ENCODE measurements around the gene ZBTB21. TPM values are rescaled to one million over a fixed set of nuclear protein-coding genes. Genes with fewer than 3 reads are reported as not detected.
A peak's percentile ranks its signal among the peaks of the same experiment; 100 is the strongest.

Gene ZBTB21
- total and polyA plus RNA-seq, 9 of the 15 experiments (the other 6 are each of a cell fraction or from before 2014, with no cell fraction given) = 2.2 to 15.2 (median 8.7) TPM

GRCh38 chr21:41966041-41966833 lies 43.9 kb downstream of the ZBTB21 start (continued):
- TF ChIP-seq FIP1L1 (IDR thresholded peaks at IDR 0.05; ENCODE audit: low read depth, low read length, poor library complexity, severe bottlenecking) (no peak), ATF7 (IDR thresholded peaks at IDR 0.05) (0 out of 2 replicates have a peak, but pooled peaks have one; percentile 50)

- 14% methylated on average over 10 of the region's 10 CpGs for WGBS (ENCODE audit: insufficient coverage, low coverage, missing lambda C conversion rate)
- TF ChIP-seq HINFP (tag; conservative IDR thresholded peaks at IDR 0.05; ENCODE audit: low read depth) (no peak), IFI16 (CRISPR knock-in tag; IDR thresholded peaks at IDR 0.05) (no peak), E2F1 (CRISPR knock-in tag; IDR thresholded peaks at IDR 0.05) (no peak), MBD1 (CRISPR knock-in tag; IDR thresholded peaks at IDR 0.05) (no peak), PHF8 (IDR thresholded peaks at IDR 0.05; ENCODE audit: borderline replicate concordance, low read length) (no peak), EWSR1 (IDR thresholded peaks at IDR 0.05; ENCODE audit: borderline replicate concordance, low read depth, partially characterized antibody) (no peak), SRSF9 (IDR thresholded peaks at IDR 0.05; ENCODE audit: borderline replicate concordance, low read depth, low read length) (no peak), ZNF764 (CRISPR knock-in tag; IDR thresholded peaks at IDR 0.05; ENCODE audit: low read depth) (no peak), DNMT1 (IDR thresholded peaks at IDR 0.05) (no peak), MXD1 (CRISPR knock-in tag; IDR thresholded peaks at IDR 0.05; ENCODE audit: borderline replicate concordance, poor library complexity, severe bottlenecking) (no peak), SIRT6 (IDR thresholded peaks at IDR 0.05; ENCODE audit: low read depth, low read length) (no peak), ZNF561 (CRISPR knock-in tag; conservative IDR thresholded peaks at IDR 0.05) (no peak)
Observed at GRCh38 chr21:41965461-41966013, 44.6 kb downstream of the ZBTB21 start.

More at GRCh38 chr21:41965461-41966013, 44.6 kb downstream of the ZBTB21 start:
- Histone ChIP-seq H3K36me3 (ENCODE audit: control insufficient read depth, insufficient read depth, low read length) (no peaks in the 10 kb centered on the region), H3K79me2 (ENCODE audit: control insufficient read depth, insufficient read depth, low read length) (no peaks in the 10 kb centered on the region), H2AFZ (ENCODE audit: low read depth, low read length) (no peak overlapping the region), H3K4me2 (ENCODE audit: insufficient read depth, low read length) (no peak overlapping the region), H3K4me3 (no peak overlapping the region), H3K9ac (ENCODE audit: insufficient read depth in 1 of 2, low read depth in 2 of 2, low read length in 2 of 2) (no peak overlapping the region), H3K27me3 (ENCODE audit: control insufficient read depth in 2 of 2, insufficient read depth in 2 of 2, low read length in 2 of 2) (peaks cover 49 to 84% of the 10 kb centered on the region in 2 experiments), H4K20me1 (replicated peaks; ENCODE audit: control insufficient read depth, insufficient read depth, low read length) (no peaks in the 10 kb centered on the region), H3K9me1 (ENCODE audit: control insufficient read depth, insufficient read depth, low read length) (no peaks in the 10 kb centered on the region), H3K27ac (ENCODE audit: extremely low read depth, low read depth, low read length) (no peak overlapping the region), H3K4me1 (replicated peaks in 1 of 2; ENCODE audit: control insufficient read depth in 2 of 2, insufficient read depth in 2 of 2, low read length in 2 of 2) (peaks cover 0 to 4% of the 10 kb centered on the region in 2 experiments; a peak in 2 of 5 replicates), H3K9me3 (replicated peaks; ENCODE audit: control insufficient read depth, insufficient read depth, low read depth, low read length) (no peaks in the 10 kb centered on the region)
- POLR2A ChIA-PET = no interaction called here
- in situ Hi-C loops (cut with MboI) = no loop called here
- no peak for ATAC-seq
- CTCF ChIA-PET (ENCODE audit: low intra/inter-chr PET ratio) = no interaction called here
- DNase-seq (ENCODE audit: extremely low read depth in 1 of 4, low spot score in 3 of 4) = no peak
- intact Hi-C loops (cut with micrococcal nuclease) = no loop called here
- no TSS peak for BruUV-seq (replicated peaks)
- no peak for FAIRE-seq

All from K562 (cell line).